ENCODE data around the gene ZNF429.
"Not testable (repeated sequence)": the region's sequence is repeated elsewhere in the genome, so short reads cannot be mapped to it uniquely, and the experiment has no call there.

Gene ZNF429

GRCh38 chr19:21513651-21514050 lies 8.2 kb downstream of the ZNF429 start:
- TF ChIP-seq CTCF (IDR thresholded peaks at IDR 0.05; ENCODE audit: low read depth, low read length, missing control alignments), result no peak
- no peak overlapping the region for H3K4me3 ChIP-seq (replicated peaks; ENCODE audit: low read depth, low read length)
- no peak for DNase-seq (ENCODE audit: extremely low read depth, low read depth)

GRCh38 chr19:21519488-21519887 lies 14.1 kb downstream of the ZNF429 start:
- no peak overlapping the region for H3K4me3 ChIP-seq (replicated peaks; ENCODE audit: low read depth, low read length)
- TF ChIP-seq CTCF (IDR thresholded peaks at IDR 0.05; ENCODE audit: low read depth, low read length, missing control alignments), result no peak
- no peak for DNase-seq (ENCODE audit: extremely low read depth, low read depth)

- H3K4me3 ChIP-seq (replicated peaks; ENCODE audit: low read depth, low read length), result no peak overlapping the region
- DNase-seq (ENCODE audit: extremely low read depth, low read depth), result no peak
- TF ChIP-seq CTCF (IDR thresholded peaks at IDR 0.05; ENCODE audit: low read depth, low read length, missing control alignments), result no peak
Measured at GRCh38 chr19:21532904-21533303, 27.5 kb downstream of the ZNF429 start.

- DNase-seq (ENCODE audit: extremely low read depth, low read depth); H3K4me3 ChIP-seq (replicated peaks; ENCODE audit: low read depth, low read length): not testable (repeated sequence)
Measured at GRCh38 chr19:21536741-21537290, 31.4 kb downstream of the ZNF429 start.

- H3K4me3 ChIP-seq (replicated peaks; ENCODE audit: low read depth, low read length), result no peak overlapping the region
- DNase-seq (ENCODE audit: extremely low read depth, low read depth), result no peak
- TF ChIP-seq CTCF (IDR thresholded peaks at IDR 0.05; ENCODE audit: low read depth, low read length, missing control alignments), result no peak
Measured at GRCh38 chr19:21559444-21559843, 54.0 kb downstream of the ZNF429 start.

- TF ChIP-seq CTCF (IDR thresholded peaks at IDR 0.05; ENCODE audit: low read depth, low read length, missing control alignments), result no peak
- no peak overlapping the region for H3K4me3 ChIP-seq (replicated peaks; ENCODE audit: low read depth, low read length)
- no peak for DNase-seq (ENCODE audit: extremely low read depth, low read depth)
Measured at GRCh38 chr19:21564406-21564805, 59.0 kb downstream of the ZNF429 start.

GRCh38 chr19:21566073-21566472 lies 60.7 kb downstream of the ZNF429 start:
- DNase-seq (ENCODE audit: extremely low read depth, low read depth), result no peak

GRCh38 chr19:21567806-21568205 lies 62.4 kb downstream of the ZNF429 start:
- H3K4me3 ChIP-seq (replicated peaks; ENCODE audit: low read depth, low read length); DNase-seq (ENCODE audit: extremely low read depth, low read depth): not testable (repeated sequence)

More at GRCh38 chr19:21566073-21566472, 60.7 kb downstream of the ZNF429 start:
- no peak for TF ChIP-seq CTCF (IDR thresholded peaks at IDR 0.05; ENCODE audit: low read depth, low read length, missing control alignments)
- H3K4me3 ChIP-seq (replicated peaks; ENCODE audit: low read depth, low read length), result no peak overlapping the region

Data from HFF-Myc (cell line).